ENCODE measurements around the gene PPP6R3. TPM values are rescaled to one million over a fixed set of nuclear protein-coding genes. Genes with fewer than 3 reads are reported as not detected.

PPP6R3 gene
- total and polyA plus RNA-seq, 10 of the 15 experiments (the other 5 are each of a cell fraction or from before 2014, with no cell fraction given), result 12.4 to 123 (median 74.1) TPM

DNA sequence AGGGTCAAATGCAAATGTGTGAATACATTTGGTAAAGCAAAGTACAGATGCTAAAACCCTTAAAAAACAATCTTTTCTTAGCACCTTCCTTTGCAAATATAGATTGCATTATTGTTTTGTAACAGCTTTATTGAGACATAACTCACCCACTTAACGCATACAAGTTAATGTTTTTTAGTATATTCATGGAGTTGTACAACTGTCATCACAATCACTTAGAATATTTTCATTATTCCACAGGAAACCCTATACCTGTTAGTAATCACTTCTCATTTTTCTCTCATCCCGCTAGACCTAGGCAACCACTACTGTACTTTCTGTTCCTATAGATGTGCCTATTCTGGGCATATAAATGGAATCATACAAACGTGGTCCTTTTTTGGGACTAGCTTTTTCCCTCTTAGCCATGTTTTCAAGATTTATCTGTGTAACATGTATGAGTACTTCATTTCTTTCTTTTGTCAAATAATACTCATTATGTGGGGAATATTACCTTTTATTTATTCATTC lies 34.7 kb downstream of the PPP6R3 start (continued):
- TF ChIP-seq, protein P1, sequence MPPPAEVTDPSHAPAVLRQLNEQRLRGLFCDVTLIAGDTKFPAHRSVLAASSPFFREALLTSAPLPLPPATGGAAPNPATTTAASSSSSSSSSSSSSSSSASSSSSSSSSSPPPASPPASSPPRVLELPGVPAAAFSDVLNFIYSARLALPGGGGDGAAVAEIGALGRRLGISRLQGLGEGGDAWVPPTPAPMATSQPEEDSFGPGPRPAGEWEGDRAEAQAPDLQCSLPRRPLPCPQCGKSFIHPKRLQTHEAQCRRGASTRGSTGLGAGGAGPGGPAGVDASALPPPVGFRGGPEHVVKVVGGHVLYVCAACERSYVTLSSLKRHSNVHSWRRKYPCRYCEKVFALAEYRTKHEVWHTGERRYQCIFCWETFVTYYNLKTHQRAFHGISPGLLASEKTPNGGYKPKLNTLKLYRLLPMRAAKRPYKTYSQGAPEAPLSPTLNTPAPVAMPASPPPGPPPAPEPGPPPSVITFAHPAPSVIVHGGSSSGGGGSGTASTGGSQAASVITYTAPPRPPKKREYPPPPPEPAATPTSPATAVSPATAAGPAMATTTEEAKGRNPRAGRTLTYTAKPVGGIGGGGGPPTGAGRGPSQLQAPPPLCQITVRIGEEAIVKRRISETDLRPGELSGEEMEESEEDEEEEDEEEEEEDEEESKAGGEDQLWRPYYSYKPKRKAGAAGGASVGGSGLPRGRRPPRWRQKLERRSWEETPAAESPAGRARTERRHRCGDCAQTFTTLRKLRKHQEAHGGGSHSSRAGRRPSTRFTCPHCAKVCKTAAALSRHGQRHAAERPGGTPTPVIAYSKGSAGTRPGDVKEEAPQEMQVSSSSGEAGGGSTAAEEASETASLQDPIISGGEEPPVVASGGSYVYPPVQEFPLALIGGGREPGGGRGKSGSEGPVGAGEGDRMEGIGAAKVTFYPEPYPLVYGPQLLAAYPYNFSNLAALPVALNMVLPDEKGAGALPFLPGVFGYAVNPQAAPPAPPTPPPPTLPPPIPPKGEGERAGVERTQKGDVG (CRISPR knock-in tag; IDR thresholded peaks at IDR 0.05), result no peak
- no peak for TF ChIP-seq ATF2 (IDR thresholded peaks at IDR 0.05; ENCODE audit: low read length)
- no peak for TF ChIP-seq MAX (IDR thresholded peaks at IDR 0.05; ENCODE audit: low read depth, low read length)
- peak; percentile 28; the same call in 1 of the 2 replicates for TF ChIP-seq SPI1 (IDR thresholded peaks at IDR 0.05; ENCODE audit: borderline replicate concordance, insufficient read depth, low read depth, low read length)
- TF ChIP-seq HSF1 (IDR thresholded peaks at IDR 0.05; ENCODE audit: low read depth, low read length), result no peak
- no peak for TF ChIP-seq ATF7 (IDR thresholded peaks at IDR 0.05; ENCODE audit: low read depth)
